Measurements from ENCODE around the gene ENTPD1. TPM values are rescaled to one million over a fixed set of nuclear protein-coding genes. Genes with fewer than 3 reads are reported as not detected.

ENTPD1 gene
- total RNA-seq, 1 donor from 2014 or later: 1.0 TPM

DNA sequence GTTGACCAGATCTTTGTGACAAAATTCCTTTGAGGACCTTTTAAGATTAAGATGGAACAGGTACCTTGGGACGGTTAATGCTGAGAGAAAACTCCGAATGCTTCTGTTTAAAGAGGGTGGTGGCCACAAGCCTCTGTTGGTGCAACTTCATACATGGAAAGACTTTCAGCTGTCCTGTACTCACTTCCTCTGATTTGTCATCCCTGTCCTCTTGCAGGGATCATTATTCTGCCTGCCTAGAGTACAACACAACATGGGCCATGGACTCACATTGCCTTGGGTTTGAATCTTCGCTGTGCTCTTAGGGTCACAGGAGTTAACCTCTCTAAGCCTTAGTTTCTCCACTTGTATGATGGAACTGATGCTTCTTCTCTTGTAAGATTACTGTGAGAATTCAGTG lies 75.1 kb downstream of the ENTPD1 start:
- Mint-ChIP-seq H3K4me1 (ENCODE audit: unreplicated experiment) (no peaks in the 10 kb centered on the region), H3K27ac (no peak overlapping the region), H3K27me3 (no peaks in the 10 kb centered on the region), H3K9me3 (no peaks in the 10 kb centered on the region), H3K36me3 (no peaks in the 10 kb centered on the region), H3K4me3 (no peak overlapping the region)
- no peak for DNase-seq (ENCODE audit: extremely low spot score, unreplicated experiment)
- TF ChIP-seq, protein P1, sequence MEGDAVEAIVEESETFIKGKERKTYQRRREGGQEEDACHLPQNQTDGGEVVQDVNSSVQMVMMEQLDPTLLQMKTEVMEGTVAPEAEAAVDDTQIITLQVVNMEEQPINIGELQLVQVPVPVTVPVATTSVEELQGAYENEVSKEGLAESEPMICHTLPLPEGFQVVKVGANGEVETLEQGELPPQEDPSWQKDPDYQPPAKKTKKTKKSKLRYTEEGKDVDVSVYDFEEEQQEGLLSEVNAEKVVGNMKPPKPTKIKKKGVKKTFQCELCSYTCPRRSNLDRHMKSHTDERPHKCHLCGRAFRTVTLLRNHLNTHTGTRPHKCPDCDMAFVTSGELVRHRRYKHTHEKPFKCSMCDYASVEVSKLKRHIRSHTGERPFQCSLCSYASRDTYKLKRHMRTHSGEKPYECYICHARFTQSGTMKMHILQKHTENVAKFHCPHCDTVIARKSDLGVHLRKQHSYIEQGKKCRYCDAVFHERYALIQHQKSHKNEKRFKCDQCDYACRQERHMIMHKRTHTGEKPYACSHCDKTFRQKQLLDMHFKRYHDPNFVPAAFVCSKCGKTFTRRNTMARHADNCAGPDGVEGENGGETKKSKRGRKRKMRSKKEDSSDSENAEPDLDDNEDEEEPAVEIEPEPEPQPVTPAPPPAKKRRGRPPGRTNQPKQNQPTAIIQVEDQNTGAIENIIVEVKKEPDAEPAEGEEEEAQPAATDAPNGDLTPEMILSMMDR (conservative IDR thresholded peaks at IDR 0.05): no peak

DNA sequence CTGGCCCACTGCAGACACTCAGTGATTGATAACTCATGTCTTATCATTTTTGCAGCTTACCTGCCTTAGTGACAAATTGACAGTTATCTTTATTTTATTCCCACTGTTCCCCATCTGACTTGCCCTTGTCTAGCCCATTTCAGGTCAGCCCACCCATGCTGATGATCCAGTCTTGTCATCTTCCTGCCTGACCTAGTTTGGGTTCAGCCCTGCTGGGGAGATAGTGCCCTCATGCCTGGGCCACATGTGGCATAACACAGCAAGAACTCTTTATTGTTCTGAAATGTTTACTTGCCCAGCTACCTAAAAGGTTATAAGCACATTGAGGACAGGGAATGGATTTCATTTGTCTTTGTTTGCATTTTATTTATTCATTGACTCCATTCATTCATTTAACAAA lies 75.6 kb downstream of the ENTPD1 start:
- DNase-seq (ENCODE audit: extremely low spot score, unreplicated experiment): no peak
- H3K9me3 Mint-ChIP-seq: no peaks in the 10 kb centered on the region
- H3K4me1 Mint-ChIP-seq (ENCODE audit: unreplicated experiment): no peaks in the 10 kb centered on the region

DNA sequence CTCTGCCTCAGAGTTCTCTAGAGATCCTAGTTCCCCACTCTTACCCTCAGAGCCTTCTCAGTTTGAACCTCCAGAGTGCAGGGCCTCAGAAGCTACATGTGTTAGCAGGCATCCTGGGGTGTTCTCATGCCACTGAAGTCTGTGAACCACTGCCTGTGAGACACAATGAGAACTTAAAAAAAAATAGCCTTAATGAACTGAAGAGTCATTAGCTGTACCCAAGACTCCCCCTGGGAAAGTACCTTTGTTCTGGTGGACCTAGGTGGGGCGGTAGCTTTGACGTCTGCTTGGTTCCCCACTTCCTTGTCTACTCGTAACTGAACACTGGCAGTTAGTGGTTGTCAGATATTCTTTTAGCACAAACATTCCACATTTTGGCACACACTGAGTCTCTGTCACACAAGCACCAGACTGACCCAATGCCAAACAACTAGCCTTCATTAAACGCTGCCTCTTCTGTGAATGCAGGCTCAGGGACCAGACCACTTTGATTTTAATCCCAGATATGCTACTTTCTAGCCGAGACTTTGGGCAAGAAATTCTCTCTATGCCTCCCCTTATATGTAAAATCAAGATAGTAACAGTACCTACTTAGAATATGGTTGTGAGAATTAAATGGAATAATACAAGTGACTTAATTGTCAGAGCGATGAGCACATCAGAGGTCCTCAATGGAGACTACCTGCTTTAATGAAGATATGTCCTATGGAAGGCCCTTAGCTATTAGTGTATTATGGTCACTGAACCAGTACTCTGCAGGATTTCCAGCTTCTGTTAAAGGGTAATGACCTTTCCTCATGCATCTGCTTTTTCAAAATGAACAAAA lies 76.5 kb downstream of the ENTPD1 start:
- Mint-ChIP-seq H3K9me3 (no peaks in the 10 kb centered on the region), H3K4me1 (ENCODE audit: unreplicated experiment) (no peaks in the 10 kb centered on the region), H3K36me3 (no peaks in the 10 kb centered on the region), H3K27me3 (no peaks in the 10 kb centered on the region), H3K27ac (no peak overlapping the region), H3K4me3 (no peak overlapping the region)
- TF ChIP-seq, protein P1 (conservative IDR thresholded peaks at IDR 0.05): no peak
- DNase-seq (ENCODE audit: extremely low spot score, unreplicated experiment): no peak

More for the DNA sequence above, 75.6 kb downstream of the ENTPD1 start:
- H3K27me3 Mint-ChIP-seq: no peaks in the 10 kb centered on the region
- H3K27ac Mint-ChIP-seq: no peak overlapping the region
- no peak overlapping the region for H3K4me3 Mint-ChIP-seq
- no peaks in the 10 kb centered on the region for H3K36me3 Mint-ChIP-seq
- TF ChIP-seq, protein P1 (conservative IDR thresholded peaks at IDR 0.05): no peak

GRCh38 chr10:95833042-95833610 lies 77.2 kb downstream of the ENTPD1 start:
- DNase-seq (ENCODE audit: extremely low spot score, unreplicated experiment): no peak
- Mint-ChIP-seq H3K36me3 (no peaks in the 10 kb centered on the region), H3K27ac (no peak overlapping the region), H3K9me3 (no peaks in the 10 kb centered on the region), H3K4me3 (no peak overlapping the region), H3K27me3 (no peaks in the 10 kb centered on the region), H3K4me1 (ENCODE audit: unreplicated experiment) (no peaks in the 10 kb centered on the region)
- TF ChIP-seq, protein P1 (conservative IDR thresholded peaks at IDR 0.05): no peak

- no peaks in the 10 kb centered on the region for H3K36me3 Mint-ChIP-seq
- H3K4me3 Mint-ChIP-seq: no peak overlapping the region
- H3K9me3 Mint-ChIP-seq: no peaks in the 10 kb centered on the region
- no peak for DNase-seq (ENCODE audit: extremely low spot score, unreplicated experiment)
- no peak overlapping the region for H3K27ac Mint-ChIP-seq
- no peaks in the 10 kb centered on the region for H3K27me3 Mint-ChIP-seq
- TF ChIP-seq, protein P1 (conservative IDR thresholded peaks at IDR 0.05): no peak
- H3K4me1 Mint-ChIP-seq (ENCODE audit: unreplicated experiment): no peaks in the 10 kb centered on the region
These were observed 78.4 kb downstream of the ENTPD1 start for GRCh38 chr10:95834406-95834805.

Data from type B pancreatic cell (in vitro differentiated cells).